NCI-H2196 treated with DMSO at 0.1 percent for 48 hours (cell line): ENCODE measurements around the gene DIMT1.

Experiments
- DNase-seq: peaks from one replicate; lab custom pipeline; 2025; ENCODE audit not compliant: unreplicated experiment; lab: John Stamatoyannopoulos, UW

Gene DIMT1

GRCh38 chr5:62371409-62371808 lies 32.3 kb downstream of the DIMT1 start:
- DNase-seq, result no peak

- DNase-seq, result no peak
Observed at GRCh38 chr5:62369039-62369438, 34.7 kb downstream of the DIMT1 start.

GRCh38 chr5:62362701-62363100 lies 41.0 kb downstream of the DIMT1 start:
- DNase-seq, result no peak

- DNase-seq, result no peak
Observed at GRCh38 chr5:62354028-62354874, 49.5 kb downstream of the DIMT1 start.

GRCh38 chr5:62348723-62349481 lies 54.8 kb downstream of the DIMT1 start:
- DNase-seq, result no peak

- DNase-seq, result no peak
Observed at GRCh38 chr5:62347928-62348327, 55.8 kb downstream of the DIMT1 start.

- DNase-seq, result no peak
Observed at GRCh38 chr5:62346748-62347147, 57.0 kb downstream of the DIMT1 start.

- DNase-seq, result no peak
Observed at GRCh38 chr5:62343428-62343827, 60.3 kb downstream of the DIMT1 start.

GRCh38 chr5:62342476-62342837 lies 61.2 kb downstream of the DIMT1 start:
- no peak for DNase-seq

- no peak for DNase-seq
Observed at GRCh38 chr5:62341783-62342475, 61.8 kb downstream of the DIMT1 start.

- no peak for DNase-seq
Observed at GRCh38 chr5:62340979-62341378, 62.7 kb downstream of the DIMT1 start.

- no peak for DNase-seq
Observed at GRCh38 chr5:62340392-62340791, 63.3 kb downstream of the DIMT1 start.
